ENCODE data around the gene AGXT. TPM values are rescaled to one million over a fixed set of nuclear protein-coding genes. Genes with fewer than 3 reads are reported as not detected.

The AGXT gene
- total RNA-seq, 2 experiments from 2014 or later = not detected

- Mint-ChIP-seq H3K27me3 (peaks cover 8% of the 10 kb centered on the region), H3K36me3 (ENCODE audit: low read depth) (no peaks in the 10 kb centered on the region), H3K9me3 (no peaks in the 10 kb centered on the region), H3K4me3 (no peak overlapping the region), H3K4me1 (no peaks in the 10 kb centered on the region), H3K27ac (no peak overlapping the region)
- CTCF ChIA-PET = no interaction called here
- POLR2A ChIA-PET = no interaction called here
- DNase-seq = no peak
Observed at GRCh38 chr2:240869109-240869955, 708 bp downstream of the AGXT start.

GRCh38 chr2:240869956-240870875 lies 1.6 kb downstream of the AGXT start:
- no peaks in the 10 kb centered on the region for H3K9me3 Mint-ChIP-seq

GRCh38 chr2:240871071-240871958 lies 2.7 kb downstream of the AGXT start:
- DNase-seq = no peak
- no peaks in the 10 kb centered on the region for H3K27me3 Mint-ChIP-seq
- CTCF ChIA-PET = no interaction called here
- no peaks in the 10 kb centered on the region for H3K36me3 Mint-ChIP-seq (ENCODE audit: low read depth)
- no peaks in the 10 kb centered on the region for H3K4me1 Mint-ChIP-seq
- no peak overlapping the region for H3K27ac Mint-ChIP-seq
- POLR2A ChIA-PET = no interaction called here
- no peak overlapping the region for H3K4me3 Mint-ChIP-seq
- no peaks in the 10 kb centered on the region for H3K9me3 Mint-ChIP-seq

More at GRCh38 chr2:240869956-240870875, 1.6 kb downstream of the AGXT start:
- no peak for DNase-seq
- H3K27me3 Mint-ChIP-seq = peaks cover 3% of the 10 kb centered on the region
- no peaks in the 10 kb centered on the region for H3K36me3 Mint-ChIP-seq (ENCODE audit: low read depth)
- no peaks in the 10 kb centered on the region for H3K4me1 Mint-ChIP-seq
- ChIA-PET POLR2A (no interaction called here), CTCF (no interaction called here)
- no peak overlapping the region for H3K4me3 Mint-ChIP-seq
- H3K27ac Mint-ChIP-seq = no peak overlapping the region

- H3K4me1 Mint-ChIP-seq = no peaks in the 10 kb centered on the region
- H3K27me3 Mint-ChIP-seq = no peaks in the 10 kb centered on the region
- DNase-seq = no peak
- no peaks in the 10 kb centered on the region for H3K36me3 Mint-ChIP-seq (ENCODE audit: low read depth)
- no peak overlapping the region for H3K4me3 Mint-ChIP-seq
- ChIA-PET POLR2A (no interaction called here), CTCF (no interaction called here)
- H3K27ac Mint-ChIP-seq = no peak overlapping the region
- H3K9me3 Mint-ChIP-seq = no peaks in the 10 kb centered on the region
Observed at GRCh38 chr2:240872317-240873097, 3.9 kb downstream of the AGXT start.

- Mint-ChIP-seq H3K4me3 (no peak overlapping the region), H3K27me3 (no peaks in the 10 kb centered on the region), H3K27ac (no peak overlapping the region), H3K9me3 (no peaks in the 10 kb centered on the region), H3K4me1 (no peaks in the 10 kb centered on the region), H3K36me3 (ENCODE audit: low read depth) (no peaks in the 10 kb centered on the region)
- no peak for DNase-seq
- POLR2A ChIA-PET = no interaction called here
- CTCF ChIA-PET = no interaction called here
Observed at GRCh38 chr2:240873098-240873788, 4.6 kb downstream of the AGXT start.

- CTCF ChIA-PET = no interaction called here
- H3K27ac Mint-ChIP-seq = no peak overlapping the region
- no peaks in the 10 kb centered on the region for H3K27me3 Mint-ChIP-seq
- H3K36me3 Mint-ChIP-seq (ENCODE audit: low read depth) = no peaks in the 10 kb centered on the region
- POLR2A ChIA-PET = no interaction called here
- no peak for DNase-seq
- H3K9me3 Mint-ChIP-seq = no peaks in the 10 kb centered on the region
- H3K4me1 Mint-ChIP-seq = no peaks in the 10 kb centered on the region
- no peak overlapping the region for H3K4me3 Mint-ChIP-seq
Observed at GRCh38 chr2:240873805-240874714, 5.4 kb downstream of the AGXT start.

- Mint-ChIP-seq H3K9me3 (no peaks in the 10 kb centered on the region), H3K36me3 (ENCODE audit: low read depth) (no peaks in the 10 kb centered on the region), H3K27me3 (no peaks in the 10 kb centered on the region), H3K4me3 (no peak overlapping the region), H3K4me1 (no peaks in the 10 kb centered on the region), H3K27ac (no peak overlapping the region)
- DNase-seq = no peak
- ChIA-PET CTCF (no interaction called here), POLR2A (no interaction called here)
Observed at GRCh38 chr2:240874715-240875227, 6.1 kb downstream of the AGXT start.

- Mint-ChIP-seq H3K4me3 (no peak overlapping the region), H3K9me3 (no peaks in the 10 kb centered on the region), H3K36me3 (ENCODE audit: low read depth) (no peaks in the 10 kb centered on the region), H3K27ac (no peak overlapping the region), H3K27me3 (no peaks in the 10 kb centered on the region), H3K4me1 (no peaks in the 10 kb centered on the region)
- no peak for DNase-seq
- POLR2A ChIA-PET = no interaction called here
- CTCF ChIA-PET = no interaction called here
Observed at GRCh38 chr2:240875228-240876034, 6.8 kb downstream of the AGXT start.

- ChIA-PET CTCF (no interaction called here), POLR2A (no interaction called here)
- Mint-ChIP-seq H3K4me3 (no peak overlapping the region), H3K9me3 (no peaks in the 10 kb centered on the region), H3K36me3 (ENCODE audit: low read depth) (no peaks in the 10 kb centered on the region), H3K27ac (no peak overlapping the region), H3K4me1 (no peaks in the 10 kb centered on the region), H3K27me3 (no peaks in the 10 kb centered on the region)
- DNase-seq = no peak
Observed at GRCh38 chr2:240876035-240876474, 7.4 kb downstream of the AGXT start.

GRCh38 chr2:240876475-240877251 lies 8.0 kb downstream of the AGXT start:
- H3K4me1 Mint-ChIP-seq = no peaks in the 10 kb centered on the region
- H3K9me3 Mint-ChIP-seq = no peaks in the 10 kb centered on the region
- no peak overlapping the region for H3K4me3 Mint-ChIP-seq
- no peak for DNase-seq
- no peak overlapping the region for H3K27ac Mint-ChIP-seq
- POLR2A ChIA-PET = interaction anchor here (0.6 kb wide), 1 partner anchor 645 kb away, joined by 3 read pairs; no protein-coding TSS in a partner anchor
- no peaks in the 10 kb centered on the region for H3K36me3 Mint-ChIP-seq (ENCODE audit: low read depth)
- CTCF ChIA-PET = no interaction called here
- H3K27me3 Mint-ChIP-seq = no peaks in the 10 kb centered on the region
